Measurements from ENCODE around the gene ARHGAP24. TPM values are rescaled to one million over a fixed set of nuclear protein-coding genes. Genes with fewer than 3 reads are reported as not detected.

ARHGAP24 gene
- total and polyA plus RNA-seq, 9 donors, result 6.6 to 16.7 (median 10.0) TPM

- TF ChIP-seq EP300 (IDR thresholded peaks at IDR 0.05) (no peak), POLR2A (IDR thresholded peaks at IDR 0.05) (no peak), CTCF (IDR thresholded peaks at IDR 0.05) (no peak)
- Histone ChIP-seq H3K9me3 (no peaks in the 10 kb centered on the region), H3K27me3 (no peaks in the 10 kb centered on the region), H3K36me3 (no peaks in the 10 kb centered on the region), H3K4me3 (no peak overlapping the region), H3K4me1 (ENCODE audit: insufficient read depth) (no peaks in the 10 kb centered on the region), H3K27ac (no peak overlapping the region)
- DNase-seq, result no peak
- intact Hi-C loops (cut with DNase I), result no loop called here
- WGBS, 3 donors, result 46 to 52% (median 49%) methylated on average over 5 of the region's 5 CpGs
Measured at GRCh38 chr4:85430697-85431096, 44.3 kb upstream of the ARHGAP24 start.

GRCh38 chr4:85431156-85431555, 43.8 kb upstream of the ARHGAP24 start:
- no peaks in the 10 kb centered on the region for H3K4me1 ChIP-seq (ENCODE audit: insufficient read depth)
- H3K9me3 ChIP-seq, result no peaks in the 10 kb centered on the region
- H3K4me3 ChIP-seq, result no peak overlapping the region
- H3K36me3 ChIP-seq, result no peaks in the 10 kb centered on the region
- intact Hi-C loops (cut with DNase I), result no loop called here
- H3K27ac ChIP-seq, result no peak overlapping the region
- TF ChIP-seq POLR2A (IDR thresholded peaks at IDR 0.05), result no peak
- no peak for TF ChIP-seq EP300 (IDR thresholded peaks at IDR 0.05)
- no peak for TF ChIP-seq CTCF (IDR thresholded peaks at IDR 0.05)
- H3K27me3 ChIP-seq, result no peaks in the 10 kb centered on the region
- 72 to 78% (median 74%) methylated on average over 3 of the region's 3 CpGs for WGBS, 3 donors
- DNase-seq, result no peak

GRCh38 chr4:85431881-85432485, 43.0 kb upstream of the ARHGAP24 start:
- WGBS, 3 donors, result 92 to 95% (median 93%) methylated on average over 1 of the region's 1 CpG
- Histone ChIP-seq H3K4me3 (no peak overlapping the region), H3K4me1 (ENCODE audit: insufficient read depth) (no peaks in the 10 kb centered on the region), H3K27me3 (no peaks in the 10 kb centered on the region), H3K9me3 (no peaks in the 10 kb centered on the region), H3K36me3 (no peaks in the 10 kb centered on the region), H3K27ac (no peak overlapping the region)
- TF ChIP-seq EP300 (IDR thresholded peaks at IDR 0.05), result no peak
- no peak for TF ChIP-seq POLR2A (IDR thresholded peaks at IDR 0.05)
- TF ChIP-seq CTCF (IDR thresholded peaks at IDR 0.05), result no peak
- no peak for DNase-seq
- intact Hi-C loops (cut with DNase I), result no loop called here

GRCh38 chr4:85445050-85445639, 29.8 kb upstream of the ARHGAP24 start:
- no peak for DNase-seq
- H3K4me1 ChIP-seq (ENCODE audit: insufficient read depth), result no peaks in the 10 kb centered on the region
- no peaks in the 10 kb centered on the region for H3K27me3 ChIP-seq
- no peaks in the 10 kb centered on the region for H3K36me3 ChIP-seq
- WGBS, 3 donors, result 34 to 49% (median 49%) methylated on average over 1 of the region's 1 CpG
- no peak overlapping the region for H3K27ac ChIP-seq
- intact Hi-C loops (cut with DNase I), result no loop called here
- no peaks in the 10 kb centered on the region for H3K9me3 ChIP-seq
- no peak overlapping the region for H3K4me3 ChIP-seq
- TF ChIP-seq CTCF (IDR thresholded peaks at IDR 0.05) (no peak), POLR2A (IDR thresholded peaks at IDR 0.05) (no peak), EP300 (IDR thresholded peaks at IDR 0.05) (no peak)

Data from ovary (tissue), 9 donors.